GM12892 (cell line): Measurements from ENCODE around the gene RPUSD1.
"Not testable (repeated sequence)": the region's sequence is repeated elsewhere in the genome, so short reads cannot be mapped to it uniquely, and the experiment has no call there.

ENCODE experiments used
- POLR2AphosphoS5 ChIP-seq: IDR thresholded peaks from 2 replicates; pipeline ENCODE4 v1.6.1; 2011; ENCODE audit warnings: low read depth, low read length, control low read depth
- TAF1 ChIP-seq: IDR thresholded peaks from 2 replicates; pipeline ENCODE4 v1.6.1; 2011; ENCODE audit warnings: low read depth, mild to moderate bottlenecking, control low read depth, low read length, borderline replicate concordance

- TF ChIP-seq TAF1, POLR2AphosphoS5: not testable (repeated sequence)
Measured at GRCh38 chr16:776298-776697, 11.9 kb downstream of the RPUSD1 start.
